ENCODE measurements around the gene LIPC. TPM values are rescaled to one million over a fixed set of nuclear protein-coding genes. Genes with fewer than 3 reads are reported as not detected.

LIPC gene
- total RNA-seq, 1 experiment from 2014 or later: 1.6 TPM

GRCh38 chr15:58494567-58494966 lies 62.8 kb downstream of the LIPC start:
- no peak for DNase-seq (ENCODE audit: low read depth)

GRCh38 chr15:58495891-58496408 lies 64.2 kb downstream of the LIPC start:
- no peak for DNase-seq (ENCODE audit: low read depth)

- no peak for DNase-seq (ENCODE audit: low read depth)
Measured at GRCh38 chr15:58497046-58497785, 65.4 kb downstream of the LIPC start.

GRCh38 chr15:58498821-58499580 lies 67.2 kb downstream of the LIPC start:
- DNase-seq (ENCODE audit: low read depth): peak; percentile 91

- no peak for DNase-seq (ENCODE audit: low read depth)
Measured at GRCh38 chr15:58501006-58501405, 69.2 kb downstream of the LIPC start.

- DNase-seq (ENCODE audit: low read depth): no peak
Measured at GRCh38 chr15:58501636-58502188, 69.9 kb downstream of the LIPC start.

- DNase-seq (ENCODE audit: low read depth): no peak
Measured at GRCh38 chr15:58503139-58504027, 71.6 kb downstream of the LIPC start.

GRCh38 chr15:58504674-58505234 lies 73.0 kb downstream of the LIPC start:
- DNase-seq (ENCODE audit: low read depth): no peak

- DNase-seq (ENCODE audit: low read depth): no peak
Measured at GRCh38 chr15:58505581-58505980, 73.8 kb downstream of the LIPC start.

- DNase-seq (ENCODE audit: low read depth): no peak
Measured at GRCh38 chr15:58506064-58506490, 74.3 kb downstream of the LIPC start.

GRCh38 chr15:58506783-58507668 lies 75.2 kb downstream of the LIPC start:
- no peak for DNase-seq (ENCODE audit: low read depth)

GRCh38 chr15:58509556-58509955 lies 77.8 kb downstream of the LIPC start:
- no peak for DNase-seq (ENCODE audit: low read depth)

- DNase-seq (ENCODE audit: low read depth): peak; percentile 55
Measured at GRCh38 chr15:58510715-58511598, 79.2 kb downstream of the LIPC start.

- no peak for DNase-seq (ENCODE audit: low read depth)
Measured at GRCh38 chr15:58511599-58511987, 79.8 kb downstream of the LIPC start.

- no peak for DNase-seq (ENCODE audit: low read depth)
Measured at GRCh38 chr15:58512522-58512921, 80.7 kb downstream of the LIPC start.

- no peak for DNase-seq (ENCODE audit: low read depth)
Measured at GRCh38 chr15:58513008-58513407, 81.2 kb downstream of the LIPC start.

GRCh38 chr15:58513726-58514336 lies 82.0 kb downstream of the LIPC start:
- DNase-seq (ENCODE audit: low read depth): no peak

GRCh38 chr15:58515807-58516206 lies 84.0 kb downstream of the LIPC start:
- DNase-seq (ENCODE audit: low read depth): no peak

- no peak for DNase-seq (ENCODE audit: low read depth)
Measured at GRCh38 chr15:58517252-58517681, 85.5 kb downstream of the LIPC start.
